ENCODE results near the gene SFMBT1.

GRCh38 chr3:53016236-53016635 lies 29.6 kb downstream of the SFMBT1 start:
- TF ChIP-seq CTCF (conservative IDR thresholded peaks at IDR 0.05; ENCODE audit: low read depth in 2 of 2), result no peak
- TF ChIP-seq EZH2 (IDR thresholded peaks at IDR 0.05; ENCODE audit: low read depth, unreplicated experiment), result no peak
- TF ChIP-seq POLR2AphosphoS5 (IDR thresholded peaks at IDR 0.05; ENCODE audit: low read depth), result no peak
- TF ChIP-seq NANOG (IDR thresholded peaks at IDR 0.05; ENCODE audit: borderline replicate concordance), result no peak
- TF ChIP-seq EZH2phosphoT487 (IDR thresholded peaks at IDR 0.05; ENCODE audit: unreplicated experiment), result no peak
- TF ChIP-seq ZNF331 (CRISPR knock-in tag; IDR thresholded peaks at IDR 0.05; ENCODE audit: low read depth), result no peak
- TF ChIP-seq JUNB (IDR thresholded peaks at IDR 0.05; ENCODE audit: unreplicated experiment), result no peak
- TF ChIP-seq CREB1 (CRISPR knock-in tag; IDR thresholded peaks at IDR 0.05; ENCODE audit: low read depth), result no peak

Measured in GM23338 (cell line).